GM19023 (cell line): ENCODE results near the gene BRD1.
"Not testable (repeated sequence)": the region's sequence is repeated elsewhere in the genome, so short reads cannot be mapped to it uniquely, and the experiment has no call there.

Experiments
- ATAC-seq: cut with Tn5 transposase; IDR thresholded peaks from one replicate; pipeline ENCODE4 v1.9.1; 2021; ENCODE audit warnings: mild to moderate bottlenecking, moderate library complexity; ENCODE audit not compliant: unreplicated experiment

The BRD1 gene

GRCh38 chr22:49785046-49785521, 42.6 kb downstream of the BRD1 start:
- no peak for ATAC-seq

GRCh38 chr22:49784630-49784971, 43.1 kb downstream of the BRD1 start:
- no peak for ATAC-seq

- ATAC-seq = no peak
These were observed 43.6 kb downstream of the BRD1 start for GRCh38 chr22:49783926-49784629.

GRCh38 chr22:49783036-49783746, 44.5 kb downstream of the BRD1 start:
- ATAC-seq = no peak

GRCh38 chr22:49781886-49782285, 45.8 kb downstream of the BRD1 start:
- not testable (repeated sequence) for ATAC-seq

GRCh38 chr22:49781289-49781782, 46.3 kb downstream of the BRD1 start:
- no peak for ATAC-seq

- no peak for ATAC-seq
These were observed 46.9 kb downstream of the BRD1 start for GRCh38 chr22:49780698-49781288.

GRCh38 chr22:49779853-49780697, 47.6 kb downstream of the BRD1 start:
- no peak for ATAC-seq

- ATAC-seq = no peak
These were observed 48.5 kb downstream of the BRD1 start for GRCh38 chr22:49779211-49779610.

- no peak for ATAC-seq
These were observed 50.0 kb downstream of the BRD1 start for GRCh38 chr22:49777569-49778249.

- no peak for ATAC-seq
These were observed 50.8 kb downstream of the BRD1 start for GRCh38 chr22:49776891-49777290.

- no peak for ATAC-seq
These were observed 51.7 kb downstream of the BRD1 start for GRCh38 chr22:49775867-49776511.

- ATAC-seq = no peak
These were observed 52.3 kb downstream of the BRD1 start for GRCh38 chr22:49775191-49775866.

GRCh38 chr22:49774499-49775151, 53.0 kb downstream of the BRD1 start:
- ATAC-seq = no peak

- no peak for ATAC-seq
These were observed 53.6 kb downstream of the BRD1 start for GRCh38 chr22:49774046-49774445.

- ATAC-seq = no peak
These were observed 54.1 kb downstream of the BRD1 start for GRCh38 chr22:49773531-49773930.

- ATAC-seq = no peak
These were observed 55.0 kb downstream of the BRD1 start for GRCh38 chr22:49772692-49773091.

- no peak for ATAC-seq
These were observed 56.2 kb downstream of the BRD1 start for GRCh38 chr22:49771266-49772065.
